Dendritic cell treated with granulocyte-macrophage colony-stimulating factor and Interleukin-4, amounts not matched to agents 40 ng/mL and 50 ng/mL, for 4 days (primary cell): Measurements from ENCODE around the gene RAD51B.

Experiments
- H3K27ac Mint-ChIP-seq: one replicate; pipeline ENCODE4 v1.8.0; 2022; ENCODE audit warnings: mild to moderate bottlenecking, mixed read lengths
- H3K27me3 Mint-ChIP-seq: one replicate; pipeline ENCODE4 v1.8.0; 2022; ENCODE audit warnings: mild to moderate bottlenecking, mixed read lengths
- H3K36me3 Mint-ChIP-seq: one replicate; pipeline ENCODE4 v1.8.0; 2022; ENCODE audit warnings: low read depth, mixed read lengths
- H3K4me1 Mint-ChIP-seq: one replicate; pipeline ENCODE4 v1.8.0; 2022; ENCODE audit warnings: low read depth, mixed read lengths
- H3K4me3 Mint-ChIP-seq: one replicate; pipeline ENCODE4 v1.8.0; 2022; ENCODE audit warnings: mild to moderate bottlenecking, moderate library complexity, mixed read lengths
- H3K9me3 Mint-ChIP-seq: one replicate; pipeline ENCODE4 v1.8.0; 2022; ENCODE audit warnings: mixed read lengths
- intact Hi-C: fragments of 100-400 bp; cut with micrococcal nuclease; formaldehyde crosslinking; loops from one replicate; pipeline ENCODE4 v1.15.0; 2022

Gene RAD51B

GRCh38 chr14:68122651-68123050, 303.1 kb downstream of the RAD51B start:
- no peaks in the 10 kb centered on the region for H3K9me3 Mint-ChIP-seq
- H3K36me3 Mint-ChIP-seq = no peaks in the 10 kb centered on the region
- no peak overlapping the region for H3K4me3 Mint-ChIP-seq
- intact Hi-C loops = no loop called here
- no peaks in the 10 kb centered on the region for H3K27me3 Mint-ChIP-seq
- H3K27ac Mint-ChIP-seq = no peak overlapping the region
- no peaks in the 10 kb centered on the region for H3K4me1 Mint-ChIP-seq

DNA sequence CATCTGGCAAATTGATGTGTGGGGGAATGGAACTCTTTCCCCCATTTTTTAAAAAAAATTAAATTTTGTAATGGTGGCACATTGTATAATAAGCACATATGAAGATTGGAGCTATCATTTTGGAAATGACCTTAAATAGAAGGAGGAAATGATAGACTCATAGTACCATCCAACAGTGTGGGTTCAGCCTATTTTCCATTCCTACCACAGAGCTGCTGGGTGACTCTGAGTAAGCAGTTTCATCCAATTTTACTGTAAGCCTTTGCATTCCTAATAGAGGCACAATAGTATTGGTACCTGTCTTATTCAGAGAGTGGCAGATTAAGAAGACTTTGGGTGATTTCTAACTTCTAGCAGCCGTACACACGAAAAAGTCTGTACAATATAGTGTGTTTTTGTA, 304.5 kb downstream of the RAD51B start:
- no peak overlapping the region for H3K27ac Mint-ChIP-seq

GRCh38 chr14:68124979-68125731, 305.6 kb downstream of the RAD51B start:
- Mint-ChIP-seq H3K9me3 (no peaks in the 10 kb centered on the region), H3K36me3 (no peaks in the 10 kb centered on the region), H3K4me3 (no peak overlapping the region), H3K4me1 (no peaks in the 10 kb centered on the region), H3K27ac (no peak overlapping the region), H3K27me3 (no peaks in the 10 kb centered on the region)
- intact Hi-C loops = no loop called here

More for the DNA sequence above, 304.5 kb downstream of the RAD51B start:
- H3K27me3 Mint-ChIP-seq = no peaks in the 10 kb centered on the region
- H3K9me3 Mint-ChIP-seq = no peaks in the 10 kb centered on the region
- no peaks in the 10 kb centered on the region for H3K4me1 Mint-ChIP-seq
- no peak overlapping the region for H3K4me3 Mint-ChIP-seq
- intact Hi-C loops = no loop called here
- H3K36me3 Mint-ChIP-seq = no peaks in the 10 kb centered on the region

- Mint-ChIP-seq H3K36me3 (no peaks in the 10 kb centered on the region), H3K27ac (no peak overlapping the region), H3K4me3 (no peak overlapping the region), H3K27me3 (no peaks in the 10 kb centered on the region), H3K9me3 (no peaks in the 10 kb centered on the region), H3K4me1 (no peaks in the 10 kb centered on the region)
- intact Hi-C loops = no loop called here
These were observed 307.6 kb downstream of the RAD51B start for GRCh38 chr14:68127166-68127565.

- no peaks in the 10 kb centered on the region for H3K27me3 Mint-ChIP-seq
- intact Hi-C loops = no loop called here
These were observed 312.3 kb downstream of the RAD51B start for GRCh38 chr14:68131907-68132306.

GRCh38 chr14:68132563-68133121, 313.1 kb downstream of the RAD51B start:
- Mint-ChIP-seq H3K4me3 (no peak overlapping the region), H3K27ac (no peak overlapping the region), H3K4me1 (no peaks in the 10 kb centered on the region), H3K36me3 (no peaks in the 10 kb centered on the region), H3K27me3 (no peaks in the 10 kb centered on the region), H3K9me3 (no peaks in the 10 kb centered on the region)
- intact Hi-C loops = no loop called here

More at GRCh38 chr14:68131907-68132306, 312.3 kb downstream of the RAD51B start:
- H3K4me1 Mint-ChIP-seq = no peaks in the 10 kb centered on the region
- no peak overlapping the region for H3K27ac Mint-ChIP-seq
- H3K36me3 Mint-ChIP-seq = no peaks in the 10 kb centered on the region
- no peak overlapping the region for H3K4me3 Mint-ChIP-seq
- no peaks in the 10 kb centered on the region for H3K9me3 Mint-ChIP-seq

DNA sequence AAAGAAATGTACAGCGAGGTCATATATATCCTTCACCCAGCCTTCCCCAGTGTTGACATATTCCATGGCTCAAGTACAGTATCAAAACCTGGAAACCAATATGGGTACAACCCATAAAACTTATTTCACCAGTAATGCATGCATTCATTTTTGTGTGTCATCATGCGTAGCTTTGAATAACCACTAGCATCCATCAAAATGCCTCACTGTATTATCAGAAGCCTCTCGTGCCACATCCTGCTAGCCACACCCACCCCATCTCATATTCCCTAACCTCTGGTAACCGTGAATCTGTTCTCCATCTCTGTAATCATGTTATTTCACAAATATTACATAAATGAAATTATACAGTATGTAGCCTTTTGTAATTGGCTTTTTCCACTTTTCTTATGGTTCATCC, 314.3 kb downstream of the RAD51B start:
- H3K27me3 Mint-ChIP-seq = no peaks in the 10 kb centered on the region

GRCh38 chr14:68135028-68135427, 315.4 kb downstream of the RAD51B start:
- Mint-ChIP-seq H3K36me3 (no peaks in the 10 kb centered on the region), H3K27me3 (no peaks in the 10 kb centered on the region), H3K4me1 (no peaks in the 10 kb centered on the region), H3K27ac (no peak overlapping the region), H3K4me3 (no peak overlapping the region), H3K9me3 (no peaks in the 10 kb centered on the region)
- intact Hi-C loops = no loop called here

More for the DNA sequence above, 314.3 kb downstream of the RAD51B start:
- no peaks in the 10 kb centered on the region for H3K4me1 Mint-ChIP-seq
- no peaks in the 10 kb centered on the region for H3K9me3 Mint-ChIP-seq
- H3K27ac Mint-ChIP-seq = no peak overlapping the region
- no peak overlapping the region for H3K4me3 Mint-ChIP-seq
- intact Hi-C loops = no loop called here
- H3K36me3 Mint-ChIP-seq = no peaks in the 10 kb centered on the region

GRCh38 chr14:68135566-68135965, 316.0 kb downstream of the RAD51B start:
- Mint-ChIP-seq H3K4me1 (no peaks in the 10 kb centered on the region), H3K36me3 (no peaks in the 10 kb centered on the region), H3K27me3 (no peaks in the 10 kb centered on the region), H3K4me3 (no peak overlapping the region), H3K9me3 (no peaks in the 10 kb centered on the region), H3K27ac (no peak overlapping the region)
- intact Hi-C loops = no loop called here

- no peak overlapping the region for H3K4me3 Mint-ChIP-seq
- no peaks in the 10 kb centered on the region for H3K9me3 Mint-ChIP-seq
- no peaks in the 10 kb centered on the region for H3K27me3 Mint-ChIP-seq
- H3K27ac Mint-ChIP-seq = no peak overlapping the region
- intact Hi-C loops = no loop called here
- no peaks in the 10 kb centered on the region for H3K4me1 Mint-ChIP-seq
- no peaks in the 10 kb centered on the region for H3K36me3 Mint-ChIP-seq
These were observed 318.4 kb downstream of the RAD51B start for GRCh38 chr14:68137704-68138619.

DNA sequence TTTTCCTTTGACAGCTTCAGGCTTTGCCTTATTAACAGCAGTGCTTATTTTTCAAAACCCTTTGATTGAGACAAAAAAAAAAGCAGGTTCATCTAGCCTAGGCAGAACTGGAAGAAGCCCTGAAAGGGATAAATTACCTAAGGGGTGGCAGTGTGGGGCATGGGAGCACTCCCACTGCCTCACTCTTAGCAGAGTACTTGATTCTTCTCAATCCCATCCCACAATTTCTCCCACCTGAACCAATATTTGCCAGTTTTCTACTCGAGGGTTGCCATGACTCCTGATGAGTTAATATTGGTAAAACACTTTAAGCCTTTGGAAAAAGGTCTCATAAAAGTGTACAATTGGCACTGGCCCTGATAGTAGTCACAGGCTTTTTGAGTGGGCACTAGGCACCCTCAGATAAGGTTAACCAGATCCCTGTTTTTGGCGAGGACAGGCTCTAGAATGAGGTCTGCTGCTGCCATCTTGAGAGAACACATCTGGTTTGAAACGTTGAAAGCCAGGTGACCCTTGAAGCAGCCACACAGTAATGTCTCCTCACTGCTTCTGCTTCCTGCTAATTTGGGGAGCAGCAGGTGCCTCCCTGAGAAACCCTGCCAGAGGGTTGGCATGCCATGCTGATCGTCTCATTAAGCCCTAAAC, 320.0 kb downstream of the RAD51B start:
- Mint-ChIP-seq H3K27me3 (no peaks in the 10 kb centered on the region), H3K4me3 (no peak overlapping the region), H3K9me3 (no peaks in the 10 kb centered on the region), H3K36me3 (no peaks in the 10 kb centered on the region), H3K4me1 (peaks cover 7% of the 10 kb centered on the region), H3K27ac (no peak overlapping the region)
- intact Hi-C loops = no loop called here

DNA sequence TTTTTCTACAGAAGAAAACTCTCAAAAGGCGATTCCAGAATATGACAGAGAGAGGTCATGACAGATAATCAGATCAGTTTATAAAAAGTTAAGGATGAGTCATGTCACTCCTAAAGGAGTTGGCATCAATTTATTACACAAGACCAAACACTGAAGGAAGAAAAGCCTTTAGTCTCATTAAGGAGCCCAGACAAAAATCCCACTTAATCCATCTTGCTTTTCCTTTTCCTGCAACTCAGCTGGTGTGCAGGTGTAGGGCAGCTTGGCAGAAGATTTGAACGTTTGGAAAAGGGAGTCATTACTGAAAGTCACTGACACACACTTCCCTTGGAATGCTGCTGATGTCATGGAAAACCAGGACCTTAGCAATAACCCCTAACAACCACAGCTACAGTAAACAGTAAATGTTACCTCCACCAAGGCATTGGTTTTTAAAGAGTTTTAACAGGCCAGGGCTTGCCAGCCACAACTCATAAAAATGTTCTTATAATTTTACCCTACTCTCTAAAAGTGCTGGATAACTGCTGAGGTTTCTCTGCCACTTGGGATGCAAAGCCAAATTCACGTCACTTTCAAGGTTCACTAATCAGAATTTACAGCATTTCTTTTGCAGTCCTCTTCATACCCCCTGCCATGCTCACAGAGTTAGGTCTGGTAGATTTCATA, 320.6 kb downstream of the RAD51B start:
- H3K27ac Mint-ChIP-seq = no peak overlapping the region
- intact Hi-C loops = no loop called here
- H3K27me3 Mint-ChIP-seq = no peaks in the 10 kb centered on the region

GRCh38 chr14:68140806-68141205, 321.2 kb downstream of the RAD51B start:
- H3K9me3 Mint-ChIP-seq = no peaks in the 10 kb centered on the region
- intact Hi-C loops = no loop called here
- H3K27me3 Mint-ChIP-seq = no peaks in the 10 kb centered on the region
- no peak overlapping the region for H3K27ac Mint-ChIP-seq
- peaks cover 7% of the 10 kb centered on the region for H3K4me1 Mint-ChIP-seq
- H3K36me3 Mint-ChIP-seq = no peaks in the 10 kb centered on the region
- H3K4me3 Mint-ChIP-seq = no peak overlapping the region

More for the DNA sequence above, 320.6 kb downstream of the RAD51B start:
- Mint-ChIP-seq H3K4me1 (peaks cover 7% of the 10 kb centered on the region), H3K4me3 (no peak overlapping the region), H3K36me3 (no peaks in the 10 kb centered on the region), H3K9me3 (no peaks in the 10 kb centered on the region)
